NT2/D1 (cell line): ENCODE data around the gene OVCH1.

Experiments
- SUZ12 ChIP-seq: IDR thresholded peaks from 2 replicates; pipeline ENCODE4 v1.6.1; 2011; ENCODE audit not compliant: insufficient read length, insufficient read depth; ENCODE audit errors: extremely low read depth
- YY1 ChIP-seq: IDR thresholded peaks from 2 replicates; pipeline ENCODE4 v1.6.1; 2011; ENCODE audit not compliant: insufficient read length, insufficient read depth
- ZNF274 ChIP-seq: IDR thresholded peaks from 2 replicates; pipeline ENCODE4 v1.6.1; 2011; ENCODE audit warnings: mild to moderate bottlenecking, low read depth, low read length

DNA sequence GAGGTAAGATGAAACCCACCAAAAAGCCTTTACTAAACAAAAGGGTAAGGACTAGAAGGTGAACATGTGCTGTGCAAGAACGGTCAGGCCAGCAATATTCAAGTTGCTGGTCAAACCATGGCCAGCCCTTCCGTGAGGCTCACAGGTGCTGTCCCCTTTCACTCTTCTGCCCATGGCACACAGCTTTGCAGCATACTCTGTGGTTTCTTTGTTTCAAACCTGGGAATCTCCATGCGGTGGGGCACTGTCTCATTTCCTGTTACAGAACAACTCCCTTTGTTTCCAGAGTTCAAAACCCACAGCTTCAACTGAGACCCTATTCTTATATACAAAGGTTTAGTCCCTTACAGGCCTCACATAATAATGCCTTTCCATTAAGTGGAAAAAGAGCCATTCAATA is 1.7 kb upstream of the OVCH1 start:
- TF ChIP-seq YY1 = no peak
- TF ChIP-seq SUZ12 = no peak
- no peak for TF ChIP-seq ZNF274
